NCI-H82 treated with DMSO at 0.1 percent for 48 hours (cell line): Measurements from ENCODE around the gene KRT14.
"Not testable (repeated sequence)": the region's sequence is repeated elsewhere in the genome, so short reads cannot be mapped to it uniquely, and the experiment has no call there.

Experiments used
- DNase-seq: peaks from one replicate; lab custom pipeline; 2025; ENCODE audit not compliant: unreplicated experiment; lab: John Stamatoyannopoulos, UW

KRT14 gene

DNA sequence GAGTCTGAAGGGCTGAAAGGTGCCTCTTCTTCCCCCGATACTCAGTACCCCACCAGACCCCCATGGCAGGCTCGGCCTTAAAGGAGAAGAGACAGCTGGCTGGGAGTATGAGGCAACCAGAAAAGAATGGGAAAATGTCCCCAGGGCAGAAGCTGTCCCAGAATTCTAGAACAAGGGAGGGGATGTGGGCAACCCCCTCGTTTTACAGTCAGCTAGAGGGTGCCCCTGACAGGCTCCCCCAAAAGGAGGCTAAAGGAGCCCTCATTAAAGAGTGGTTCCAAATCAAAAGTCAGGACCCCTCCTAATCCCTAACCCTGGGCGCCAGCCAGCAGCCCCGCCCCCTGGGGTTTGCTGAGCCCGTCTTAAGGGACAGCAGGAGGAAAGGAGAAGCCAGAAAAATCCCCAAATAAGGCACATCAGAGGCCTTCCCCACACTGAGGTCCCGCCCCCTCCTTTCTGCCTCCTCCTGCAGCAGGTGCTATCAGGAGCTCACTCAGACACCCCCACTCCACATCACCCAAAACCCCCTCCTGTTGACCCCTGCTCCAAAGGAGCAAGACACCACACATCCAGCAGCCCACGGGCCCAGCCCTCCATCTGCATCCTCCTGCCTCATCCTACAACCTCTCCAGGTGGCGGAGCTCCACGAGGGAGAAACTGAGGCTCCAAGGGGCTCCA is 36.6 kb upstream of the KRT14 start:
- not testable (repeated sequence) for DNase-seq

- not testable (repeated sequence) for DNase-seq
Observed at GRCh38 chr17:41622340-41623183, 35.9 kb upstream of the KRT14 start.

- no peak for DNase-seq
Observed at GRCh38 chr17:41621916-41622315, 35.2 kb upstream of the KRT14 start.

DNA sequence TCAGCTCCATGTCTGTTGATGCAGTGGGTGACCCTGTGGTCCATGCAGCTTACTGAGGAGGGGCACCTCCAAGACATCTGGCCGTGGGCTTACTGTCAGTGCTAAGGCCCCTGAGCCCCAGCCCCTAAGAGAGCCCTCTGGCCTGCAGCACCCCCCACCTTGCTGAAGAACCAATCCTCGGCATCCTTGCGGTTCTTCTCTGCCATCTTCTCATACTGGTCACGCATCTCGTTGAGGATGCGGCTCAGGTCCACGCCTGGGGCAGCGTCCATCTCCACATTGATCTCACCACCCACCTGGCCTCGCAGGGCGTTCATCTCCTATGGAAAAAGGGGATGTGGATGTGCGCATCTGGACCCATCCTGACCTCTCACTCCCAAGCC is 34.7 kb upstream of the KRT14 start:
- not testable (repeated sequence) for DNase-seq

GRCh38 chr17:41620583-41621434 is 34.1 kb upstream of the KRT14 start:
- no peak for DNase-seq

DNA sequence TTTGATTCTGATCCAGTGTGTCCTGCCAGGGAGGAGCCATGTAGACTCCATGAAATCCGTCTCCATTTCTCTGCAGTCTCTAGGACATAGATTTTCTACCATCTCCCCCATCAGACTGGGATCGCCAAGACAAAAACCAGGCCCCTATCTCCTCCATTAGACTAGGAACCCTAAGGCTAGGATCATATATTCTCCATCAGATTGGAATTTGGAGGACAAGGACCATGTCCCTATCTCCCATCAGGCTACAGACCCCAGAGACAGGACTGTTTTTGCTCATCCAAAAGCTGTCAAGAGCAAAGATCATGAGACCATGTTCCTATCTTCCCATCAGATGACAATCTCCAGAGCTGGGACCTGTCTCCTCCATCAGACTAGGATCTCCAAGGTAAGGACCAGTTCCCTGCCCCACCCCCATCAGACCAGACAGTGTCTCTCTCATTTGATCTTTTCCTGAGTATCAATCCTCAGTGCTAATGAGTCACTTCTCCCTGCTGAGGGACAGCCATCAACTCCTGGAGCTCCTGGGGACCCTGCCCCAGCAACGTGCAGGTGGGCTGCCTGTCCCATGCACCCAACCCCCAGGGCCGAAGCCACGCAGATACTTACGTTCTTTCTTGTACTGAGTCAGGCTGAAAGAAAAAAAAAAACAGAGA is 33.4 kb upstream of the KRT14 start:
- not testable (repeated sequence) for DNase-seq

- DNase-seq = no peak
Observed at GRCh38 chr17:41619036-41619926, 32.6 kb upstream of the KRT14 start.

GRCh38 chr17:41618341-41619035 is 31.8 kb upstream of the KRT14 start:
- no peak for DNase-seq

- DNase-seq = no peak
Observed at GRCh38 chr17:41617698-41618097, 31.0 kb upstream of the KRT14 start.

GRCh38 chr17:41617136-41617535 is 30.4 kb upstream of the KRT14 start:
- DNase-seq = no peak

- not testable (repeated sequence) for DNase-seq
Observed at GRCh38 chr17:41616486-41616885, 29.8 kb upstream of the KRT14 start.

DNA sequence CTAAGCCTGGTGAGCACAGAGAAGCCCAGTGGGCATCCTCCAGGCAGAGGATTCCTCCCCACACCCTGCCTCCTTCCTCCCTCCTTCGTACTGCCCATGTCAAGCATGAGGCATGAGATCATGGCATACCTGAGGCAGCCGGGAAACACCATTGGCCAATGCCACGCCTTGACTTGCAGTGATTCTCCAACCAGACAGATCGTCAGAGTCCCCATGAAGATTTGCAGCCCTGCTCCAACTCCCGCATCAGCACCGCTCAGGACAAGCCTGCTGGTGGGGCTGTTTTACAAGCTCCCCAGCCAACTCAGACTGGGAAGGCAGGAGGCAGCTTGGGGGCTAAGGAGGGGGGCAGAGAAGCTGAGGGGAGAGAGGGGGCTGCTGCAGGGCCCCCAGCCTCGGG is 28.8 kb upstream of the KRT14 start:
- no peak for DNase-seq

- DNase-seq = not testable (repeated sequence)
Observed at GRCh38 chr17:41614767-41615166, 28.1 kb upstream of the KRT14 start.

GRCh38 chr17:41614098-41614497 is 27.4 kb upstream of the KRT14 start:
- no peak for DNase-seq

- no peak for DNase-seq
Observed at GRCh38 chr17:41613277-41614082, 26.8 kb upstream of the KRT14 start.

DNA sequence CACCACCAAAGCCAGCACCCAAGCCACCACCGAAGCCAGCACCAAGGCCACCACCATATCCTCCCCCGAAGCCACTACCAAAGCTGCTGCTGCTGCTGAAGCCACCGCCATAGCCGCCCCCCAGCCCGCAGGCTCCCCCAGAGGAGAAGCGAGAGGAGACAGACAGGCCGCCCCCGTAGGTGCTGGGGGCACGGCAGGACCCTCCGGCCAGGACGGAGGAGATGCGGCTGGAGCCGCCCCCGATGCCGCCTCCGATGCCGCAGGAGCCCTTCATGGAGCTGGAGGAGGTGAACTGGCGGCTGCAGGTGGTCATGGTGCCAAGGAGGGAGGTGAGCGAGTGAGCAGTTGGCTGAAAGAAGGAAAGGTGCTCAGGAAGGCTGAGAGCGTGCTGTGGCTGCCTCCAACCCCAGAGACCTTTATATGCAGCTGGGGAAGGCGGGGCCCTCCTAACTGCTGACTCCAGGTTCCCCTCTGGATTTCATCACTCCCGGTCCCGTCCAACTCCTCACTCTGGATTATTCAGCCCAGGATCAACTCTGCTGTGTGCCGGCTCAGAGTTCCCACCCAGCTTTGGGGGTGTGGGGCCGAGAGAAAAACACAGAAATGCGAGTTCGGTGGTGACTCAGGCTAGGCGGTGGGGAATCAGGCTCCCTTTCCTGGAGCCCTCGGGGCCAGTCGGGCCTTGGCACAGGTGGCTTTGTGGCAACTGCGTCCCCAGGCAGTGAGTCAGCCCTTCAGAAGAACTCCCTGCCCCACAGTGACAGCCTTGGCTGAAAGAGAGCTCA is 25.9 kb upstream of the KRT14 start, which contains the start of gene KRT16:
Gene KRT16, minus strand, starts transcription at position 392 of the 785 bp plus-strand sequence. Its CDS starts 79 bp downstream, at position 313.
- not testable (repeated sequence) for DNase-seq

DNA sequence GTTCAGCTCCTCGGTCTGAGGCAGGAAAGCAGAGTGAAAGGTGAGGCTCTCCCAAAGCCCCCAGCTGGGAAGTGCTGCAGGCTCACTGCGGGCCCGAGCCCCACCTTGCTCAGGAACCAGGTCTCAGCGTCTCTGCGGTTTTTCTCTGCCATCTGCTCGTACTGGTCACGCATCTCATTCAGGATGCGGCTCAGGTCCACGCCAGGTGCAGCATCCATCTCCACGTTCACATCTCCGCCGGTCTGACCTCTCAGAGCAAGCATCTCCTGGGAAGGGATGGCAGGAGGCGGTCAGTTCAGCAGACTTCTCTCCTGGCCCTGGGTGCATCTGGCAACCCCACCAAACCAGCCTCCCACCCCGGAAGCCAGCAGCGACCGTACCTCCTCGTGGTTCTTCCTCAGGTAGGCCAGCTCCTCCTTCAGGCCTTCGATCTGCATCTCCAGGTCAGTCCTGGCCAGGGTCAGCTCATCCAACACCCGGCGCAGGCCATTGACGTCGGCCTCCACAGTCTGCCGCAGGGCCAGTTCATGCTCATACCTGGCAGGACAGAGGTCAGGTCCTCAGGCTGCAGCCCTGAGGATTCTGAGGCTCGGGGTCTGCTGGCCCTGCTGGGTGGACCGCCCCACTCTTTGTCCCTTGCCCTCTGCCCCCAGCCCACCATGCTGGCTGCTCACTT is 24.4 kb upstream of the KRT14 start:
- DNase-seq = no peak
